Stomach (tissue), 9 donors: ENCODE results near the gene ALPK1. TPM values are rescaled to one million over a fixed set of nuclear protein-coding genes. Genes with fewer than 3 reads are reported as not detected.

Source experiments
- DNase-seq, 2 donors: peaks; one replicate each; pipeline versions ENCODE4 v3.0.0 to v3.0.0-alpha.2; 2013 to 2019
- H3K27ac ChIP-seq, 5 donors: fragments of 200-600 bp in 4 of 5; sonication (generic) in 4 of 5; one replicate each; pipeline ENCODE4 v1.5.1; 2013 to 2019; ENCODE audit warnings: mild to moderate bottlenecking in 1 of 5, moderate library complexity in 1 of 5
- H3K27me3 ChIP-seq, 3 donors: fragments of 200-600 bp; sonication (generic); one replicate each; pipeline ENCODE4 v1.5.1; 2017 to 2019; ENCODE audit warnings: mixed run types in 1 of 3
- H3K36me3 ChIP-seq, 4 donors: fragments of 200-600 bp; sonication (generic); 1 replicate in 3 of 4; 2 replicates in 1 of 4; pipeline ENCODE4 v1.5.1; 2016 to 2019
- H3K4me1 ChIP-seq, 4 donors: fragments of 200-600 bp; sonication (generic); one replicate each; pipeline ENCODE4 v1.5.1; 2016 to 2019
- H3K4me3 ChIP-seq, 4 donors: fragments of 200-600 bp; sonication (generic) in 3 of 4; one replicate each; pipeline ENCODE4 v1.5.1; 2016 to 2019; ENCODE audit warnings: mild to moderate bottlenecking in 1 of 4
- H3K9me3 ChIP-seq, 4 donors: fragments of 200-600 bp; sonication (generic); one replicate each; pipeline ENCODE4 v1.5.1; 2016 to 2019
- EP300 ChIP-seq: sonication (generic); formaldehyde crosslinking; IDR thresholded peaks from one replicate; pipeline ENCODE4 v1.6.1; 2017; ENCODE audit warnings: antibody characterized with exemption
- POLR2A ChIP-seq, 4 donors: fragments of 450-650 bp; IDR thresholded peaks; one replicate each; pipeline ENCODE4 v1.6.1; 2016; ENCODE audit warnings: antibody characterized with exemption in 4 of 4, control low read depth in 2 of 4, mild to moderate bottlenecking in 1 of 4, moderate library complexity in 1 of 4
- POLR2AphosphoS5 ChIP-seq, 3 donors: sonication (generic); formaldehyde crosslinking; IDR thresholded peaks; one replicate each; pipeline ENCODE4 v1.6.1; 2016; ENCODE audit warnings: antibody characterized with exemption in 3 of 3
- WGBS, 5 donors: extraction: QIAGEN DNeasy Blood & Tissue Kit in 3 of 5; methylation state at CpG; one replicate each; pipeline versions ENCODE4 v1.1.5 to v1.1.7; 2013 to 2018; 5-methylcytosine and 5-hydroxymethylcytosine counted together
- intact Hi-C: fragments of 100-400 bp; cut with DNase I; formaldehyde crosslinking; loops from one replicate; pipeline ENCODE4 v1.15.1; 2023; ENCODE audit warnings: low total_unique reads
- polyA plus RNA-seq, 3 donors: library from polyadenylated mRNA; stranded (reverse); fragments of 200-250 nt; gene quantifications; one replicate each; pipeline ENCODE4 v1.2.3, GENCODE V29; 2013
- total RNA-seq, 5 donors: library from RNA; depleted of rRNA; stranded (reverse); fragments of >200 nt; gene quantifications; one replicate each; pipeline versions ENCODE4 v1.1.0 to v1.2.3, GENCODE V29; 2014 to 2016
- TF ChIP-seq, protein P1 (sequence below), 7 experiments: fragments of 450-650 bp in 4 of 7; fragments of 200-600 bp in 3 of 7; sonication (generic) in 3 of 7; IDR thresholded peaks; one replicate each; pipeline ENCODE4 v1.5.1; 2016 to 2019; ENCODE audit warnings: antibody characterized with exemption in 7 of 7, control low read depth in 2 of 7, mild to moderate bottlenecking in 1 of 7
- donor health status: healthy with polysubstance abuse.
- donor health status: Bipolar disorder and iron deficiency.
- donor health status: healthy.

Gene ALPK1
- total and polyA plus RNA-seq, 8 donors, result 2.9 to 47.7 (median 25.0) TPM

- Histone ChIP-seq H3K4me3 (no peak overlapping the region), H3K4me1 (no peaks in the 10 kb centered on the region), H3K27ac (no peak overlapping the region), H3K27me3 (no peaks in the 10 kb centered on the region), H3K36me3 (peaks cover 0 to 10% (median 4%) of the 10 kb centered on the region in 4 donors), H3K9me3 (no peaks in the 10 kb centered on the region)
- TF ChIP-seq POLR2AphosphoS5 (IDR thresholded peaks at IDR 0.05) (no peak), POLR2A (IDR thresholded peaks at IDR 0.05) (no peak), EP300 (no peak)
- TF ChIP-seq, protein P1, sequence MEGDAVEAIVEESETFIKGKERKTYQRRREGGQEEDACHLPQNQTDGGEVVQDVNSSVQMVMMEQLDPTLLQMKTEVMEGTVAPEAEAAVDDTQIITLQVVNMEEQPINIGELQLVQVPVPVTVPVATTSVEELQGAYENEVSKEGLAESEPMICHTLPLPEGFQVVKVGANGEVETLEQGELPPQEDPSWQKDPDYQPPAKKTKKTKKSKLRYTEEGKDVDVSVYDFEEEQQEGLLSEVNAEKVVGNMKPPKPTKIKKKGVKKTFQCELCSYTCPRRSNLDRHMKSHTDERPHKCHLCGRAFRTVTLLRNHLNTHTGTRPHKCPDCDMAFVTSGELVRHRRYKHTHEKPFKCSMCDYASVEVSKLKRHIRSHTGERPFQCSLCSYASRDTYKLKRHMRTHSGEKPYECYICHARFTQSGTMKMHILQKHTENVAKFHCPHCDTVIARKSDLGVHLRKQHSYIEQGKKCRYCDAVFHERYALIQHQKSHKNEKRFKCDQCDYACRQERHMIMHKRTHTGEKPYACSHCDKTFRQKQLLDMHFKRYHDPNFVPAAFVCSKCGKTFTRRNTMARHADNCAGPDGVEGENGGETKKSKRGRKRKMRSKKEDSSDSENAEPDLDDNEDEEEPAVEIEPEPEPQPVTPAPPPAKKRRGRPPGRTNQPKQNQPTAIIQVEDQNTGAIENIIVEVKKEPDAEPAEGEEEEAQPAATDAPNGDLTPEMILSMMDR (IDR thresholded peaks at IDR 0.05), result no peak
- DNase-seq, result no peak
- 88 to 92% (median 91%) methylated on average over 4 of the region's 4 CpGs for WGBS, 5 donors
- intact Hi-C loops, result no loop called here
Measured at GRCh38 chr4:112402098-112402497, 104.9 kb downstream of the ALPK1 start.

DNA sequence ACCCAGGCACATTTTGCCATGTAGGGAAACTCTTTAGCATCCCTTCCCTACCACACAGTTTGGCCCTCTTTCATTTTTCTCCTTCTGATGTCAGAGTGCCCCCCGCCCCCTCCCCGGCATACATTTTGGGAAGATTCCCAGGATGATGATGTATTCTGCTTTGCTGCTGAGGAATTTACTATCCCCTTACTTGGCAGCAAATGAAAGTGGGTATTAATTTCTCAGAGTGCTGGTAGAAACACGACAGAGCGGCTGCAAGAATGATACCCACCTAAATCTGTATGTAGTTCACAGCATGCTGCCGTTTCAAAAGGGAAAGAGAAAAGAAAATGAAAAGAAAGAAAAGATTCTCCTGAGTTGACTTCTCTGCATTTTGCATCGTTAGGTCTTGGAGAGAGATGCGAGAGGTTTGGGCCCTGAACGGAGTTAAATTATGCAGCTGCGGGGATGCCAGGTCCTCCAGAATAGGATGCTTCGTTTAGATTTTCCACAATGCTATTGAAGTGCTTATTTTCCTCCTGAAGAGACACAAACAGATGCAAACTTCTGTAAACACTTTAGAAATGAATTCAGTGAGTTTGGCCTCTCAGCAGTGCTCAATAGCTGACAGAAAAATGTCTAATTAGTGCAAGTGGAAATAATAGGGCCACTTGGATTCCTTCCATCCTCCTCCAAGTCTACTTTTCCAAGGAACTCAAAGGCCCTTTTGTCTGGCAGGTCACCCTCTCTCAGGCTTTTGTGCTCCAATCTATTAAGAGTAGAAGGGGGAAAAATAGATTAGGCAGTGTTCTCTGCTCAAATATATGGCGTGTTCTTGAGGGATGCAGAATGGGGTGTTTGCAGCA lies 106.2 kb downstream of the ALPK1 start:
- Histone ChIP-seq H3K4me1 (no peaks in the 10 kb centered on the region), H3K4me3 (no peak overlapping the region), H3K9me3 (no peaks in the 10 kb centered on the region), H3K27me3 (no peaks in the 10 kb centered on the region), H3K27ac (no peak overlapping the region), H3K36me3 (peaks cover 0 to 8% (median 4%) of the 10 kb centered on the region in 4 donors)
- DNase-seq, result peak in 1 of 2 donors; percentile 35
- intact Hi-C loops, result no loop called here
- TF ChIP-seq, protein P1 (IDR thresholded peaks at IDR 0.05), result no peak
- no peak for TF ChIP-seq POLR2A (IDR thresholded peaks at IDR 0.05)
- TF ChIP-seq POLR2AphosphoS5 (IDR thresholded peaks at IDR 0.05), result no peak
- TF ChIP-seq EP300, result no peak
- WGBS, 5 donors, result 61 to 67% (median 66%) methylated on average over 11 of the region's 11 CpGs

GRCh38 chr4:112410364-112410763 lies 113.2 kb downstream of the ALPK1 start:
- Histone ChIP-seq H3K36me3 (peaks cover 4 to 38% (median 35%) of the 10 kb centered on the region in 4 donors), H3K27ac (no peak overlapping the region), H3K4me3 (no peak overlapping the region), H3K27me3 (no peaks in the 10 kb centered on the region), H3K4me1 (no peaks in the 10 kb centered on the region), H3K9me3 (no peaks in the 10 kb centered on the region)
- no peak for DNase-seq
- TF ChIP-seq EP300 (no peak), POLR2AphosphoS5 (IDR thresholded peaks at IDR 0.05) (no peak), POLR2A (IDR thresholded peaks at IDR 0.05) (no peak)
- intact Hi-C loops, result no loop called here
- 82 to 87% (median 83%) methylated on average over 2 of the region's 2 CpGs for WGBS, 5 donors

DNA sequence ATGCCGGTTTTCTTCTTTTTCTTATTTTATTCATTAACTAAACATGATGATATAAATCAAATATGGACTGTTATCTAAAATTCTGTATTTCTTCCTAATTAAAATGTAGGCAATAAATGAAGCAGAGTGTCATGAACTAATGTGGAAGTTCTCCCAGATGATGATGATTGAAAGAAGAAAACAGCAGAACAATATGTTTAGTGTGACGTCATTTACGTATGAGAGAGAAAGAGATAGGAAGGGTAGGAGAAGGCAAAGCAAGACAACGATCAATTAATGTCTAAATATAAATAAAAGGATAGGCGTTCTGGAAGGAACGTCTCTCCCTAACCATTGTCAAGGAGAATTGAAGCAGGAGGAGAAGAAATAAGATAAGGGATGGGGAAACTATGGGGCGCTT lies 113.6 kb downstream of the ALPK1 start:
- H3K4me3 ChIP-seq, result no peak overlapping the region
- H3K9me3 ChIP-seq, result no peaks in the 10 kb centered on the region
- 88 to 94% (median 92%) methylated on average over 7 of the region's 7 CpGs for WGBS, 5 donors
- H3K4me1 ChIP-seq, result no peaks in the 10 kb centered on the region
- no peaks in the 10 kb centered on the region for H3K27me3 ChIP-seq
- DNase-seq, result no peak
- peaks cover 4 to 38% (median 34%) of the 10 kb centered on the region in 4 donors for H3K36me3 ChIP-seq
- TF ChIP-seq, protein P1 (IDR thresholded peaks at IDR 0.05), result no peak
- TF ChIP-seq EP300 (no peak), POLR2AphosphoS5 (IDR thresholded peaks at IDR 0.05) (no peak), POLR2A (IDR thresholded peaks at IDR 0.05) (no peak)
- no peak overlapping the region for H3K27ac ChIP-seq
- intact Hi-C loops, result no loop called here
